GM12872 (cell line): ENCODE measurements around the gene THAP5.

Experiments used
- TF ChIP-seq, protein P1 (sequence below): IDR thresholded peaks from 3 replicates; pipeline ENCODE4 v1.5.1; 2011; ENCODE audit warnings: low read depth, mild to moderate bottlenecking, low read length, moderate library complexity; ENCODE audit not compliant: insufficient read depth

THAP5 gene

GRCh38 chr7:108525985-108526767 is 43.3 kb downstream of the THAP5 start, which contains the start of gene PNPLA8:
Gene PNPLA8, minus strand, starts transcription at chr7:108526135. Its CDS starts 10,644 bp downstream, at chr7:108515491.
- TF ChIP-seq, protein P1, sequence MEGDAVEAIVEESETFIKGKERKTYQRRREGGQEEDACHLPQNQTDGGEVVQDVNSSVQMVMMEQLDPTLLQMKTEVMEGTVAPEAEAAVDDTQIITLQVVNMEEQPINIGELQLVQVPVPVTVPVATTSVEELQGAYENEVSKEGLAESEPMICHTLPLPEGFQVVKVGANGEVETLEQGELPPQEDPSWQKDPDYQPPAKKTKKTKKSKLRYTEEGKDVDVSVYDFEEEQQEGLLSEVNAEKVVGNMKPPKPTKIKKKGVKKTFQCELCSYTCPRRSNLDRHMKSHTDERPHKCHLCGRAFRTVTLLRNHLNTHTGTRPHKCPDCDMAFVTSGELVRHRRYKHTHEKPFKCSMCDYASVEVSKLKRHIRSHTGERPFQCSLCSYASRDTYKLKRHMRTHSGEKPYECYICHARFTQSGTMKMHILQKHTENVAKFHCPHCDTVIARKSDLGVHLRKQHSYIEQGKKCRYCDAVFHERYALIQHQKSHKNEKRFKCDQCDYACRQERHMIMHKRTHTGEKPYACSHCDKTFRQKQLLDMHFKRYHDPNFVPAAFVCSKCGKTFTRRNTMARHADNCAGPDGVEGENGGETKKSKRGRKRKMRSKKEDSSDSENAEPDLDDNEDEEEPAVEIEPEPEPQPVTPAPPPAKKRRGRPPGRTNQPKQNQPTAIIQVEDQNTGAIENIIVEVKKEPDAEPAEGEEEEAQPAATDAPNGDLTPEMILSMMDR: no peak

- TF ChIP-seq, protein P1: no peak
Measured at GRCh38 chr7:108525327-108525984, 44.0 kb downstream of the THAP5 start.

DNA sequence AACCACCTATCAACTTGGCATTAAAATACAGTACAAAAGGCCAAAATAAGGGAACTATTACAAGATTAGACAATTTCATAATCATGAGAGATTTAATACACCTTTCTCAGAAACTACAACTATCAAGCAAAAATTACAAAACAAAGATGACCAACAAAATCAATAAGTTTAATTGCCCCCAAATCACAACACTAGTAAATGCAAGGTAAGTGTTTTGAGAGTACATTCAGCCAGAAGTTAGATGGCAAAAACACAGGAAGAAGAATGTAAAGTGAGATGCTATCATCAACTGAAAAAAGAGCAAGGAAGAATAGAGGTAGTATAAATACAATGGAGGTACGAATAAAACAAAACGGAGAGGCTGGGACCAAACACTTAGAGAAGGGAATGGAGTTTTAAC is 46.7 kb downstream of the THAP5 start:
- TF ChIP-seq, protein P1: no peak

DNA sequence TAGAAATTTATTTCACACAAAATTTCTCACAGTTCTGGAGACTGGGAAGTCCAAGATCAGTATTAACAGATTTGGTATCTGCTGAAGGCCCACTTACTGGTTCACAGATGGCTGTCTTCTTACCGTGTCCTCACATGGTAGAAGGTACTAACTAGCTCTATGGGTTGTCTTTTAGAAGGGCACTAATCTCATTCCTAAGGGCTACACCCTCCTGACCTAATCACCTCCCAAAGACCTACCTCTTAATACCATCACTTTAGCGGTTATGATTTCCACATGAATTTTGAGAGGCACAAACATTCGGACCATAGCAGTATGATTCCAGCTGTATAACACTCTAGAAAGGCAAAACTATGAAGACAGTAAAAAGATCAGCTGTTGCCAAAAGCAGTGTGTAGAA is 51.6 kb downstream of the THAP5 start:
- TF ChIP-seq, protein P1: no peak

DNA sequence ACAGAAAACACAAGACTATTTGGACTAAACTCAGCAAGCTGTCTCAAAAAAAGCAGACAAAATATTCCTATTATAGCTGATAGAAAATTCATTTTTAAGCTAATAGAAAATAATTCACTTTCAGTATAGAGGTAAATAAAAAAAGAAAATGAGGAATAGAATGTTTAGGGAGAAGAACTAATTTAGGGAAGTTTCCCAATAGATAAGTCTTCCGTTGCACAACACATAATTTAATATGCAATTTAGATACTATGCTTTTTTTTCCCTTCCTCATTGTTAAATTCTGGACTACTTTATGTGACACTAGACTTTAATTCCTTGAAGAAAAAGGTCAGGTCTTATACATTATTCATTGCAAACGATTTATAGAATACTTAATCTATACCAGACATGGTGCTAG is 53.9 kb downstream of the THAP5 start:
- TF ChIP-seq, protein P1: no peak

GRCh38 chr7:108515013-108515412 is 54.5 kb downstream of the THAP5 start:
- TF ChIP-seq, protein P1: no peak
